Panc1 (cell line): ENCODE measurements around the gene EHBP1. TPM values are rescaled to one million over a fixed set of nuclear protein-coding genes. Genes with fewer than 3 reads are reported as not detected.

Experiments
- ATAC-seq: fragments of 200-7000 bp; cut with Tn5 transposase; 2 replicates; pipeline ENCODE4 v1.9.1; 2020; ENCODE audit warnings: mild to moderate bottlenecking, moderate library complexity
- BruUV-seq: library from RNA; stranded (reverse); fragments of 400-500 nt; replicated peaks from 2 replicates; lab custom pipeline; 2021; lab: Mats Ljungman, UMichigan
- CTCF ChIA-PET: fragments of 300-600 bp; sonication (Branson Sonifier 250); formaldehyde crosslinking; loops from one replicate; lab custom pipeline; 2022; ENCODE audit warnings: antibody characterized with exemption; lab: Charles Lee
- POLR2A ChIA-PET: fragments of 300-600 bp; sonication (Branson Sonifier 250); formaldehyde crosslinking; loops from one replicate; lab custom pipeline; 2022; ENCODE audit warnings: antibody characterized with exemption; lab: Charles Lee
- DNase-seq: peaks from one replicate; pipeline ENCODE4 v3.0.0-alpha.2; 2010; ENCODE audit warnings: low read depth, low spot score
- H3K27ac ChIP-seq: 2 replicates; pipeline ENCODE4 v1.5.1; 2011; ENCODE audit warnings: mild to moderate bottlenecking, low read length, inconsistent platforms
- H3K27me3 ChIP-seq: fragments of 200-500 bp; sonication (Bioruptor generic); 2 replicates; pipeline ENCODE4 v1.6.0; 2014; ENCODE audit warnings: low read length, inconsistent platforms; ENCODE audit not compliant: control insufficient read depth, insufficient read depth
- H3K36me3 ChIP-seq: fragments of 200-500 bp; sonication (Bioruptor generic); 2 replicates; pipeline ENCODE4 v1.5.1; 2014; ENCODE audit warnings: inconsistent platforms, mild to moderate bottlenecking, low read length, moderate library complexity; ENCODE audit not compliant: control insufficient read depth, insufficient read depth
- H3K4me1 ChIP-seq: 2 replicates; pipeline ENCODE4 v1.5.1; 2011; ENCODE audit warnings: inconsistent platforms, mild to moderate bottlenecking, low read length, moderate library complexity; ENCODE audit not compliant: control insufficient read depth, insufficient read depth
- H3K4me3 ChIP-seq, 2 experiments: 2 replicates each; pipeline ENCODE4 v1.5.1; 2011 to 2012; ENCODE audit warnings: low read depth in 2 of 2, low read length in 2 of 2, mild to moderate bottlenecking in 2 of 2, inconsistent platforms in 1 of 2, moderate library complexity in 1 of 2
- H3K9me3 ChIP-seq: fragments of 200-500 bp; sonication (Bioruptor generic); 2 replicates; pipeline ENCODE4 v1.5.1; 2014; ENCODE audit warnings: low read depth, mild to moderate bottlenecking, inconsistent platforms, low read length, moderate library complexity; ENCODE audit not compliant: control insufficient read depth, insufficient read depth
- CTCF ChIP-seq: fragments of 450-650 bp; IDR thresholded peaks from 2 replicates; pipeline ENCODE4 v1.5.1; 2017; ENCODE audit warnings: mild to moderate bottlenecking
- POLR2AphosphoS5 ChIP-seq: IDR thresholded peaks from 2 replicates; pipeline ENCODE4 v1.6.1; 2012; ENCODE audit warnings: mild to moderate bottlenecking, low read depth, low read length, moderate library complexity
- REST ChIP-seq, 2 experiments: IDR thresholded peaks; 2 replicates each; pipeline ENCODE4 v1.6.1; 2011 to 2012; ENCODE audit warnings: low read depth in 2 of 2, control low read depth in 1 of 2, low read length in 1 of 2, mild to moderate bottlenecking in 1 of 2, moderate library complexity in 1 of 2; ENCODE audit not compliant: insufficient read depth in 1 of 2
- SIN3A ChIP-seq: IDR thresholded peaks from 2 replicates; pipeline ENCODE4 v1.6.1; 2012; ENCODE audit warnings: low read depth, mild to moderate bottlenecking, low read length, moderate library complexity, borderline replicate concordance; ENCODE audit not compliant: insufficient read depth
- TCF7L2 ChIP-seq: IDR thresholded peaks from 2 replicates; pipeline ENCODE4 v1.6.1; 2011; ENCODE audit warnings: mild to moderate bottlenecking, low read depth, low read length, inconsistent platforms
- in situ Hi-C: cut with HindIII; loops from 2 replicates; pipeline ENCODE4 v1.10.0; 2016; ENCODE audit warnings: low sequenced_read_pairs, low pct_unique_long_range_greater_than_20kb
- intact Hi-C: fragments of 100-400 bp; cut with micrococcal nuclease; formaldehyde crosslinking; loops from one replicate; pipeline ENCODE4 v1.10.0; 2022; ENCODE audit not compliant: unreplicated experiment
- total RNA-seq: library from RNA; stranded (reverse); gene quantifications from one replicate; pipeline ENCODE4 v1.2.1, GENCODE V29; 2021; ENCODE audit not compliant: unreplicated experiment

EHBP1 gene
- total RNA-seq, 1 experiment from 2014 or later: 46.1 TPM

- intact Hi-C loops: no loop called here
- Histone ChIP-seq H3K4me3 (no peak overlapping the region), H3K27ac (no peak overlapping the region), H3K4me1 (no peaks in the 10 kb centered on the region), H3K36me3 (no peaks in the 10 kb centered on the region), H3K27me3 (peaks cover 4% of the 10 kb centered on the region), H3K9me3 (no peaks in the 10 kb centered on the region)
- in situ Hi-C loops: no loop called here
- TF ChIP-seq SIN3A (no peak), CTCF (no peak), POLR2AphosphoS5 (no peak), REST (IDR thresholded peaks at IDR 0.05; ENCODE audit: insufficient read depth in 1 of 2, low read depth in 2 of 2, low read length in 1 of 2) (no peak), TCF7L2 (no peak)
- ChIA-PET CTCF (no interaction called here), POLR2A (no interaction called here)
- ATAC-seq (peak; percentile 46; the same call in 1 of the 2 replicates), DNase-seq (no peak)
- no TSS peak for BruUV-seq
Observed at GRCh38 chr2:63058144-63058920, 352.8 kb downstream of the EHBP1 start.

DNA sequence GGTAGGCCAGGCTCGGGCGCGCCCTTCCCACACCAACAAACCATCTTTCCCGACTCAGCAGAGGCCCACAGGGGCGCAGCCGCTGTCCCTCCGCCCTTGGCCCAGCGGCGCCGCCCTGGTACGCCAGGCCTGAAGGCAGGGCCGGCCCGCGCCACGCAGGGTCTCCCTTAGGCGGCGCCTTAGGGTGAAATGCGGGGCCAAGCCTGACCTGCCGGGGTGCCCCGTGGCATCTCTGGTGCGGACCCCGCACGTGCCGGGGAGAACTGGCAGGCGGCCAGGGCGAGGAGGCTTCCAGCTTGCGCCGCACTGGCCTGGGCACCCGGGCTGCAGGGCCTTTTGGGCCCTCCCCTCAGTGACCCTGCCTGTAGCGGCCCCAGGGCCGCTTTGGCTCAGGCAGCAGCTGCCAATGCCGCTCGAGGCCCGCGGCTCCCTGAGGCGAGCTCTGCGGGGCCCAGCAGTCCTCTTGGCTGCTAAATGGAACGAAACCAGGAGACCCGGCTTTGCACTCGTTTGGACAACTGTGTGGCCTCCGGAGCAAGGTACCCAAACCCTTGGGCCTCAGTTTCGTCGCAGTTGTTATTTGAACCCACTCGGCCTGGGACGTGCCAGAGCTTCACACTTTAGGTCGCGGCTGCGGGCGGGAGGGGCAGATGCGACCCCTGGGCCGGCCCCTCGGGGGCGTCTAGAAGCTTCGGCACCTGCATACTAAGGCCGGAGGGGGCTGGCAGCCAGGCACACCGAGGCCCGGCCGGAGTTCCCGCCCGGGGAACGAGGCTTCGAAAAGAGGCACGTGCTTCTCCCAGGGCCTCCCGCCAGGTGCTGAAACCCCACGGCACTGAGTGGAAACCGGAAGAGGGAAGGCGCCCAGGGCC is 353.6 kb downstream of the EHBP1 start:
- ATAC-seq (peak; percentile 62), DNase-seq (no peak)
- Histone ChIP-seq H3K9me3 (no peaks in the 10 kb centered on the region), H3K36me3 (no peaks in the 10 kb centered on the region), H3K27ac (no peak overlapping the region), H3K4me3 (no peak overlapping the region), H3K27me3 (peaks cover 6% of the 10 kb centered on the region), H3K4me1 (no peaks in the 10 kb centered on the region)
- POLR2A ChIA-PET: no interaction called here
- in situ Hi-C loops (no loop called here), intact Hi-C loops (no loop called here)
- no TSS peak for BruUV-seq
- no peak for TF ChIP-seq TCF7L2
- no peak for TF ChIP-seq POLR2AphosphoS5
- TF ChIP-seq CTCF: no peak
- TF ChIP-seq SIN3A: no peak
- no peak for TF ChIP-seq REST (IDR thresholded peaks at IDR 0.05; ENCODE audit: insufficient read depth in 1 of 2, low read depth in 2 of 2, low read length in 1 of 2)
- CTCF ChIA-PET: no interaction called here
